HG03354 (cell line): ENCODE measurements around the gene UTS2R.
A peak's percentile ranks its signal among the peaks of the same experiment; 100 is the strongest.
"Not testable (repeated sequence)": the region's sequence is repeated elsewhere in the genome, so short reads cannot be mapped to it uniquely, and the experiment has no call there.

Experiments
- ATAC-seq: cut with Tn5 transposase; IDR thresholded peaks from one replicate; pipeline ENCODE4 v1.9.1; 2021; ENCODE audit warnings: mild to moderate bottlenecking; ENCODE audit not compliant: unreplicated experiment, poor library complexity, severe bottlenecking

UTS2R gene

GRCh38 chr17:82400830-82401229 lies 29.3 kb downstream of the UTS2R start:
- peak; percentile 44 for ATAC-seq

- peak; percentile 78 for ATAC-seq
Observed at GRCh38 chr17:82402865-82403264, 31.3 kb downstream of the UTS2R start.

GRCh38 chr17:82403662-82404660 lies 32.4 kb downstream of the UTS2R start:
- ATAC-seq = no peak

GRCh38 chr17:82405051-82405450 lies 33.5 kb downstream of the UTS2R start:
- no peak for ATAC-seq

GRCh38 chr17:82406131-82406671 lies 34.6 kb downstream of the UTS2R start:
- no peak for ATAC-seq

GRCh38 chr17:82407255-82407654 lies 35.7 kb downstream of the UTS2R start:
- no peak for ATAC-seq

- ATAC-seq = no peak
Observed at GRCh38 chr17:82408288-82408937, 36.8 kb downstream of the UTS2R start.

- ATAC-seq = no peak
Observed at GRCh38 chr17:82408938-82409318, 37.4 kb downstream of the UTS2R start.

GRCh38 chr17:82410014-82410716 lies 38.6 kb downstream of the UTS2R start:
- no peak for ATAC-seq

GRCh38 chr17:82411396-82412053 lies 40.0 kb downstream of the UTS2R start:
- no peak for ATAC-seq

GRCh38 chr17:82412081-82412480 lies 40.5 kb downstream of the UTS2R start:
- not testable (repeated sequence) for ATAC-seq

- ATAC-seq = no peak
Observed at GRCh38 chr17:82412535-82413520, 41.3 kb downstream of the UTS2R start.

GRCh38 chr17:82414548-82415281 lies 43.1 kb downstream of the UTS2R start:
- ATAC-seq = no peak

- no peak for ATAC-seq
Observed at GRCh38 chr17:82415336-82415735, 43.8 kb downstream of the UTS2R start.

- no peak for ATAC-seq
Observed at GRCh38 chr17:82415786-82416185, 44.2 kb downstream of the UTS2R start.

- ATAC-seq = no peak
Observed at GRCh38 chr17:82416264-82416663, 44.7 kb downstream of the UTS2R start.

GRCh38 chr17:82416771-82417170 lies 45.2 kb downstream of the UTS2R start:
- ATAC-seq = no peak
